ENCODE data around the gene MAGEA1.

- TF ChIP-seq, protein P1, sequence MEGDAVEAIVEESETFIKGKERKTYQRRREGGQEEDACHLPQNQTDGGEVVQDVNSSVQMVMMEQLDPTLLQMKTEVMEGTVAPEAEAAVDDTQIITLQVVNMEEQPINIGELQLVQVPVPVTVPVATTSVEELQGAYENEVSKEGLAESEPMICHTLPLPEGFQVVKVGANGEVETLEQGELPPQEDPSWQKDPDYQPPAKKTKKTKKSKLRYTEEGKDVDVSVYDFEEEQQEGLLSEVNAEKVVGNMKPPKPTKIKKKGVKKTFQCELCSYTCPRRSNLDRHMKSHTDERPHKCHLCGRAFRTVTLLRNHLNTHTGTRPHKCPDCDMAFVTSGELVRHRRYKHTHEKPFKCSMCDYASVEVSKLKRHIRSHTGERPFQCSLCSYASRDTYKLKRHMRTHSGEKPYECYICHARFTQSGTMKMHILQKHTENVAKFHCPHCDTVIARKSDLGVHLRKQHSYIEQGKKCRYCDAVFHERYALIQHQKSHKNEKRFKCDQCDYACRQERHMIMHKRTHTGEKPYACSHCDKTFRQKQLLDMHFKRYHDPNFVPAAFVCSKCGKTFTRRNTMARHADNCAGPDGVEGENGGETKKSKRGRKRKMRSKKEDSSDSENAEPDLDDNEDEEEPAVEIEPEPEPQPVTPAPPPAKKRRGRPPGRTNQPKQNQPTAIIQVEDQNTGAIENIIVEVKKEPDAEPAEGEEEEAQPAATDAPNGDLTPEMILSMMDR (IDR thresholded peaks at IDR 0.05; ENCODE audit: insufficient read depth, low read length), result no peak
- no peak for TF ChIP-seq POLR2AphosphoS5 (IDR thresholded peaks at IDR 0.05; ENCODE audit: low read depth)
- no peak for TF ChIP-seq GABPA (IDR thresholded peaks at IDR 0.05; ENCODE audit: low read depth)
- TF ChIP-seq, protein P2, sequence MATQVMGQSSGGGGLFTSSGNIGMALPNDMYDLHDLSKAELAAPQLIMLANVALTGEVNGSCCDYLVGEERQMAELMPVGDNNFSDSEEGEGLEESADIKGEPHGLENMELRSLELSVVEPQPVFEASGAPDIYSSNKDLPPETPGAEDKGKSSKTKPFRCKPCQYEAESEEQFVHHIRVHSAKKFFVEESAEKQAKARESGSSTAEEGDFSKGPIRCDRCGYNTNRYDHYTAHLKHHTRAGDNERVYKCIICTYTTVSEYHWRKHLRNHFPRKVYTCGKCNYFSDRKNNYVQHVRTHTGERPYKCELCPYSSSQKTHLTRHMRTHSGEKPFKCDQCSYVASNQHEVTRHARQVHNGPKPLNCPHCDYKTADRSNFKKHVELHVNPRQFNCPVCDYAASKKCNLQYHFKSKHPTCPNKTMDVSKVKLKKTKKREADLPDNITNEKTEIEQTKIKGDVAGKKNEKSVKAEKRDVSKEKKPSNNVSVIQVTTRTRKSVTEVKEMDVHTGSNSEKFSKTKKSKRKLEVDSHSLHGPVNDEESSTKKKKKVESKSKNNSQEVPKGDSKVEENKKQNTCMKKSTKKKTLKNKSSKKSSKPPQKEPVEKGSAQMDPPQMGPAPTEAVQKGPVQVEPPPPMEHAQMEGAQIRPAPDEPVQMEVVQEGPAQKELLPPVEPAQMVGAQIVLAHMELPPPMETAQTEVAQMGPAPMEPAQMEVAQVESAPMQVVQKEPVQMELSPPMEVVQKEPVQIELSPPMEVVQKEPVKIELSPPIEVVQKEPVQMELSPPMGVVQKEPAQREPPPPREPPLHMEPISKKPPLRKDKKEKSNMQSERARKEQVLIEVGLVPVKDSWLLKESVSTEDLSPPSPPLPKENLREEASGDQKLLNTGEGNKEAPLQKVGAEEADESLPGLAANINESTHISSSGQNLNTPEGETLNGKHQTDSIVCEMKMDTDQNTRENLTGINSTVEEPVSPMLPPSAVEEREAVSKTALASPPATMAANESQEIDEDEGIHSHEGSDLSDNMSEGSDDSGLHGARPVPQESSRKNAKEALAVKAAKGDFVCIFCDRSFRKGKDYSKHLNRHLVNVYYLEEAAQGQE (IDR thresholded peaks at IDR 0.05; ENCODE audit: insufficient replicate concordance, low read depth), result no peak
- no peak for TF ChIP-seq SPI1 (IDR thresholded peaks at IDR 0.05; ENCODE audit: borderline replicate concordance, low read depth)
Measured at GRCh38 chrX:153181822-153182221, 2.7 kb downstream of the MAGEA1 start.

Measured in HL-60 (cell line).